Hepatocyte (in vitro differentiated cells): ENCODE results near the gene ME3.

Experiments used
- CTCF ChIP-seq: fragments of 200-600 bp; sonication (generic); IDR thresholded peaks from 2 replicates; pipeline ENCODE4 v1.5.1; 2016; ENCODE audit warnings: antibody characterized with exemption, mild to moderate bottlenecking; ENCODE audit not compliant: poor library complexity
- EZH2 ChIP-seq: fragments of 200-600 bp; sonication (generic); IDR thresholded peaks from 2 replicates; pipeline ENCODE4 v1.6.1; 2016; ENCODE audit warnings: antibody characterized with exemption, mild to moderate bottlenecking, borderline replicate concordance
- EZH2phosphoT487 ChIP-seq: fragments of 200-600 bp; sonication (generic); IDR thresholded peaks from one replicate; pipeline ENCODE4 v1.6.1; 2018; ENCODE audit warnings: antibody characterized with exemption, mild to moderate bottlenecking, low read depth, moderate library complexity; ENCODE audit not compliant: unreplicated experiment, severe bottlenecking

- TF ChIP-seq CTCF (no peak), EZH2phosphoT487 (no peak), EZH2 (no peak)
Observed at GRCh38 chr11:86718521-86718920, 46.1 kb upstream of the ME3 start.
